HG03342 (cell line): Measurements from ENCODE around the gene NKX2-3.

Experiments
- ATAC-seq: cut with Tn5 transposase; IDR thresholded peaks from one replicate; pipeline ENCODE4 v1.9.1; 2021; ENCODE audit warnings: mild to moderate bottlenecking, moderate library complexity; ENCODE audit not compliant: unreplicated experiment

Gene NKX2-3

DNA sequence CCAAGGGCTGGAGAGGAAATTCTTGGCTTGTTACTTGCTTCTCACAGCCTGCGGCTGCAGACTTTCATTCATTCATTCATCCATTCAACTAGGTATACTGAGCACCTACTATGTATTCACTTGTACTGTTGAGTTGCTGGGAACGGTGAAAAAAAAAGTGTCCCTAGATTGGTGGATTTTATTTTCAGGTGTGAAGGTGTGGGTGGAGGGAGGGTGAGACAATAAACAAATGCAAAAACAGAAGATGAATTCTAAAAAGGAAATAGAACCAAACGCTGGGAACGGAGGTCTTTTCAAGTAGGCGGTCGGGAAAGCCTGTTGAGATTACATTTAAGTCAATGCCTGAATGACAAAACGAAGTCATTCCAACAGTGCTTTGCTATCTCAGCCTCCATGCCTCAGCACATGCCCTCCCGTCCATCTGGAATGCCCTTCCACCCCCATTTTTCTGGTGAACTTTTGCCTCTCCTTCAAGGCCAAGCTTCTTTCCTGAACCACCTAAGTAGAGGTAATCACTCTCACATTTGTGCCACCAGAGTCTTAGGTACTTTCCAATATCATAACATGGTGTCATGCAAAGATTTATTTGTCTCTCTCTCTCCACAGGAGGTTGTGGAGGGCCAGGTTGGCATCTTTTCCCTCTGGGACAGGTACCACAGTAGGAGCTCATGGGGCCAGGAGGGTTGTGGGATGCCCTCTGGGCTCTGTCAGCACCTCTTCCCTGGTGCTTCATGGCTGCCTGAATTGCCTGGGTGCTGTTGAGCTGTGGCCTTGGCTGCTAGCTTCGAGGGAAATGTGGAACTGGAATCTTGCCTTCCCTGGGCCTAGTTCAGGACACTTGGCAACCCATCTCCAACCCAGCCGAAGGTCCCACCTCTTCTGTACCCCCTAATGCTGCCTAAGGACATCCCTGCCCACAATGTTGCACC is 5.5 kb downstream of the NKX2-3 start:
- ATAC-seq, result no peak

DNA sequence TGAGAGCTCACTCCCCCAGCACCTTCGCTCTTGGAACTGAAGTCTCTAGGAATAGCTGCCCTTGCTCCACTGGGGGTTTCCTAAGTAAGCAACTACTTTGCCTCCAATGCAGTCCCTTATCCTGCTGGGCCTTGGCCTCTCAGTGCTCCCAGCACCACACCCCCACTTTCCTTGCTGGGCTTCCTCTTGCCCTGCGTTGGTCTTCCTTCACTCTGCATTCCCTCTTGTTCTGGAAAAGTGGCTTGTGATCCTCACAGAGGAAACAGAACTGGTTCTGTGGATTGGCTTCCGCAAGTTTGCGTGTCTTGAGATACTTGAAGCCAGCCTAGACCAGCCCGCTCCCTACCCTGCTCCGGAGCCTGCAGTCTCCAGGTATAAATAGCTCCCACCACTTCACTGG is 6.4 kb downstream of the NKX2-3 start:
- no peak for ATAC-seq

DNA sequence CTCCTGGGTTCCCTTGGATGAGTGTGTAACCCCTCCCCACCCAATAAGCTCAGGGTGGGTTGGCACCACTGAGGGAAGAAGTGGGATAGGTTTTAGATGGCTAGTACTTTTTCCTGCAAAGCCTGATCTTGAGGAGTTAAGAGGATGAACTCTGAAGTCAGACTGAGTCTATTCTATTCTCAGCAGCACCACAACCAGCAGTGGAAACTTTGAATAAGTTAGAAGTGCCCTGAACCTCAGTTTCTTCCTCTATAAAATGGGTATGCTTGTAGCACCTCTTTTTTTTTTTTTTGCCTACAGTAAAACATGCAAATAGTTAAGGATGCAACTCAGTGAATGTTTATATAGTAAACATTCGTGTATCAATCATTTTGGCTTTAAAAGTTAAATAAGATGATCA is 7.1 kb downstream of the NKX2-3 start:
- no peak for ATAC-seq

DNA sequence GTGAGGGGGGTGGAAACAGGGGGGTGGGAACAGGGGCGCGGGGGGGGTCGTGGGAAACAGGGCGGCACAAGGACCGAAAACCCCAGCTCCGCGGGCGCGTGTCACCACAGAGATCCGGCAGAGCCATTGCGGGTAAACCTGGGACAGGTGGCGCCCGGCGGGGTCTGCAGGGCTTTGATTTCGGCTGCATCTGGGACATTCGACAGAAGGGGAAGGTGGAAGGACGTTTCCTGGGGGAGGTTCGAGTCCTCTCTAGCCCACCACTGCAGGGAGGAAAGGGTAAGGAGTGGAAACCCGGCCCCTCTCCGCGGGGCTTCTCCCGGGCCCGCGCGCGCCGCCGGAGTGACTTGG is 7.5 kb downstream of the NKX2-3 start:
- ATAC-seq, result no peak

DNA sequence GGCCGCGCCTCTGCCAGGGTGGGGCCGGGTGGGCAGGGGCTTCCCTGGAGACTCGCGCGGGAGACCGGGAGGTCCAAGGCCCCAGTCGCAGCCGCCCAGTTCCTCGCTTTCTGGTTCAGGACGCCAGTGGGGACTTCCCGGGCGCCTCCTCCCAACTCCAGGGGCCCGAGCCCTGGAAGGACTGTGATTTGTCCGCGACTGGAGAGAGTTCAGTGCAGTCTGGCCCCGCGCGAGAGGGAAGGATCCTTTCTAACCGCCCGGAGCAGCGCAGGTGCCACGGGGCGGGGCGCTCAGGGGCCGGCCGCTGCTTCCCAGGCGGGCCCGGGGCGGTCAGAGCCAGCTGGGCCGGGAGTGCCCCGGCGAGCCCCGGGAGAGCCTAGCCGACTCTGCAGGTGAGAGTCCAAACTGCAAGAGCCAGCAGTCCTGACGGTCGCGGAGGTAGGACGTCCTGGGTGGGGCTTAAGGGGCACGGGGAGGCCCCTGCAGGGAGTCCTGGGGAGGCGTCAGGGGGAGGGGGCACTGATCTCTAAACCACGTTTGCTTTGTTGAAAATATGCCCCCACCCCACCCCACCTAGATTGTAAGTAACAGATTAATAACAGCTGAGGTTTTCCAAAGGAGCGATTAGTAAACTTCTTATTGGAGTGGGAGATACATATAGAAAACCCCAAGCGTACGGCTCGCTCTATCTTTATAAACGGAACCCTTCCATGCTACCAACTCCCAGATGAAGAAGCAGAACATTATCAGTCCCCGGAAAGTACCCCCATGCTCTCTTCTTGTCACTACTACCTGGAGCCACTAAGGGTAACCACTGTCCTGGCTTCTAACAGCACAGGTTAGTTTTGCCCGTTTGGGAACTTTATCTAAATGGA is 8.2 kb downstream of the NKX2-3 start:
- no peak for ATAC-seq

DNA sequence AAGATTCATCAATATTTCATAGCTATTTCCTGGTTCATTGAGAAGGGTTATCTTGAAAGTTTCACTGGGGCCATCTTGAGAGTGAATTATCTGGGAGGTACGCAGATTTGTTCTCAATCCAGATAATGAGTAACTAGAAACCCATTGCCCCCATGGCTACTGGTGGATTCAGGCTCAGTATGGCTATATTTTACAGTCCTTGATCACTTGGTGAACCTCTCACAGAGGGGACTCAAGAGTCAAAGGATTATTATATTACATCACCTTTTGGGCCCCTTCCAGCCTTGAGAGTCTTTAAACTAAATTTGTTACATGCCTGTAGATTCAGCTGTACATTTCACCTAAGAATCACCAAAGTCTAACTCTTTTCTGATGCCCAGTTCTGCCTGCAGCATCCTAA is 11.6 kb downstream of the NKX2-3 start:
- ATAC-seq, result no peak

DNA sequence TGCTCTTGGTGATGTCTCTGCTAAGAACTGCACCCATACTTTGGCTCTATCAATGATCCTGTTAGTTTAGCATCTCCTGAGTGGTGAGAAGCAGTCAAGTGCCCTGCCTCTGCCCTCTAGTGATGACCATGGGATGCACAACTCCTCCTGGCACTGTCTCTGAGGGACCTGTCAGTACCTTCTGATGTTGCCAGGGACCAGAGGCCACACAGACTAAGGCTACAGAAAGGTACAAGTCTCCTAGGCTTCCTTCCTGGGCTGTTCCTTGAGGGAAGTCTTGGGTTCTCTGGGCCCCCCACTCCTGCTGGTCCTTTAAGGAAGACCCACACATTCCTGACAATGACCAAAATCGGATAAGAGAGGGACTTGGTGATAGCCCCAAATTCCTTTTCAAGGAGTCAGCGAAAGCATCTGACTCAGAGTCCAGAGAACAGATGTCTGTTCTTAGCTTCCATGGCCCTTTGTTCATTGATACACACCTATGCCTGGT is 15.3 kb downstream of the NKX2-3 start:
- no peak for ATAC-seq

DNA sequence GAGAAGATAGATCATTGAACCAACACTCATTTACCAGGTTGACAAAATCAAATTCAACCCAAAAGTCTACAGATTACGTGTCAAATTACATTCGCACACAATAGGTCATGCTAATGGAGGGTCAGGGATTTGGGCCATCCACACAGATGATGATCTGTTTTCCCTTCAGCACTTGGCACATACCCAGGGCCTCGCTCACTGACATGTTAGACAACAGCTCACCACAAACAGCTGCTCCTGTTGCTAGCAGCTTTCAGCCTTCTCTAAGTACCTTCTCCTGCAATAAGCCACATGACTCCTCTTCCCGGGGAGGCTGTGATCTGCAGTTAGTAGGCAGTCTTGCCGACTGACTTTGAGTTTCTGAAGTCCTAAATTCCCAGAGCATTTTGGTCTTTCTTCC is 18.4 kb downstream of the NKX2-3 start:
- ATAC-seq, result no peak

DNA sequence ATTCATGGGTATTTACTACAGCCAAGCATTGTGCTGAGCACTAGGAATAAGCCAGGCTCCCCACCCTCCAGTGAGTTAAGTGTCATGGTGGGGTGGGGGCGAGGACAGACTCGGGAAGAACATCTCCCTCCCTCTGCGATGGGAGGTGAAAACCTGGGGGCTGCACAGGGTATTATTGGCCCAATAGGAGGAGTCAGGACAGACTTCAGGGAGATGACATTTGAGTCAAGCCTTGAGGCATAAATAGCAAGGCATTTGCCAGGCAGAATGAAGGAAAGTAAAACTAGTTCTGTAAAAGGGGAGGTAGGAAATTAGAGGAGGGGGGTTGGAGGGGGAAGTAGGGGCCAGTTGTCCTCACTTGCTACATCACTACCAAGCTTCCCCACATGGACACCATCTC is 18.9 kb downstream of the NKX2-3 start:
- ATAC-seq, result no peak

DNA sequence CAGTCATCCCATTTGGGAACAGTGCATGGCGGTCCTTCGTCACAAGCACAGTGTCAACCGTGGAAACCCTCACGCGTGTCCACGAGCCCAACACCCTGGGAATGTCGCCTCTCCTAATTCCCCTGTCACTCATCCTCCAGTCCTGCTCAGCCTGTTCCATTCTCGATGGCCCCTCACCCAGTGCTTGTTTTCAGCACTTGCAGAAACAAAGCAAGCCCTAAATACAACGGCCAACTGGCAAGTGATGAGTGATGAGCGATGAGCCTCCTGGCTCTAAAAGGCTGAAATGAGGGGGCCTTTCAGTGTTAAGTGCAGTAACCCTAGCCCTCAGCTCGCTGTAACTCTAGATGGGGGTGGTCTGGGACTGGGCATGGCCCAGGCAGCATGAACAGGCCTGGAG is 22.6 kb downstream of the NKX2-3 start:
- no peak for ATAC-seq

DNA sequence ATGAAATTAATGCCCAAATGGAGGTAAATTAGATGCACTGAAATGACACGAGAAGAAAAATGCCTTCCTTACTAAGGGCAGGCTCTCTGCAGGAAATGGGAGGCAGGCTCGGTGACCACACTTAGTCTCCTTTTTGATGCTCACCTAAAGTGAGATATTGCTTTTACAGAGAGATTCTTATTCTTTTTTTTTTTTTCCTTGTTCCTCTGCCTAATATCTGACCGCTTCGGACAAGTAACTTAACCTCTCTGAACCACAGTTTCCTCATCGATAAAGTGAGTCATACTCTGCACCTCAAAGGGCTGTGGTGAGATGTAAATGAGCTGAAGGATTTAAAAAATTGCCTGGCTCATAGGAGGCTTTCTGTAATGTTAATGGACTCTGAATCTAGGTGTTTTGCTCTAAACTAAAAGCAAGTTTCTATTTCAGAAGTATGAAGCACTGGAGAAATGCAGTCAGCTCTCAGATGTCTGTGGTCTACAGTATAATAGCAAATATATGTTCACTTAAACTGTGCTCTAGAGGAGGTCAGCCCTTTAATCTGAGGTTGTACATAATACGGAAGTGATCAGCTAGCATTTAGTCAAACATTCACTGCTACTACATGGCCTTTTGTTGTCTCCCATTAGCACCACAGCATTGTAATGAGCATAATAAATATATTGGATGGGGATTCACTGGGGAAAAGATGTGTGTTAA is 23.2 kb downstream of the NKX2-3 start:
- ATAC-seq, result peak; percentile 94

DNA sequence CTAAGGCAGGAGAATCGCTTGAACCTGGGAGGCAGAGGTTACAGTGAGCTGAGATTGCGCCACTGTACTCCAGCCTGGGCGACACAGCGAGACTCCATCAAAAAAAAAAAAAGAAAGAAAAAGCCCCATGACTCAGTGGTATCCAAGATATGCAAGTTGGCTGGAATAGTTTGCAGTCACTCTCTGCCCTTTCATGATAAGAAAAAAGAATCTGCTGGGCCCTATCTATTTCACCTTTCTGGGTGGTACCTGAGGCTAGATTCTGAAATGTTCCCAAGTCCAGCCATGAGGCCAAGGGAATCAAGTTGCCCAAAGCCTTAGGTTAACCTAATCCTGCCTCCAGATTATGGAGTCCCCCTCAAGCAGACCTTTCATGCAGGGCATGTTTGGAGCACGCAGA is 24.3 kb downstream of the NKX2-3 start:
- no peak for ATAC-seq

DNA sequence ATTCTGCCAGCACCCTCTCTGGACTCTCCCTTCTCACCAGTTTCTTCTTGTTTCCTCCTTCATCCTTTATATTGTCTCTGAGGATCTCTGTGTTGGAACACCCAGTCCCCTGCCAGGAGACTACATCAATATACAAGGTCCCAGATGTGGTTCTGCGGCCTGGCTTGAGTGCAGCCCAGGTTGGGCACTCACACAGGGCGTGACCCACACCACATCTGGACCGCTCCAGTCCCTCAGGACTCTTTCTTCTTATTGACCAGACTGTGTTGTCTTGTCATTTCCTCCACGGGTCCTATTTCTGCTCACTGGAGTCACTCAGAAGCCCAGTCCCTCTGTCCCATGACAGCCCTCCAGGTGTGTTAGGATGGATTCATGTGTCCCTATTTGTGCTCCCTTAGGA is 26.0 kb downstream of the NKX2-3 start:
- no peak for ATAC-seq

DNA sequence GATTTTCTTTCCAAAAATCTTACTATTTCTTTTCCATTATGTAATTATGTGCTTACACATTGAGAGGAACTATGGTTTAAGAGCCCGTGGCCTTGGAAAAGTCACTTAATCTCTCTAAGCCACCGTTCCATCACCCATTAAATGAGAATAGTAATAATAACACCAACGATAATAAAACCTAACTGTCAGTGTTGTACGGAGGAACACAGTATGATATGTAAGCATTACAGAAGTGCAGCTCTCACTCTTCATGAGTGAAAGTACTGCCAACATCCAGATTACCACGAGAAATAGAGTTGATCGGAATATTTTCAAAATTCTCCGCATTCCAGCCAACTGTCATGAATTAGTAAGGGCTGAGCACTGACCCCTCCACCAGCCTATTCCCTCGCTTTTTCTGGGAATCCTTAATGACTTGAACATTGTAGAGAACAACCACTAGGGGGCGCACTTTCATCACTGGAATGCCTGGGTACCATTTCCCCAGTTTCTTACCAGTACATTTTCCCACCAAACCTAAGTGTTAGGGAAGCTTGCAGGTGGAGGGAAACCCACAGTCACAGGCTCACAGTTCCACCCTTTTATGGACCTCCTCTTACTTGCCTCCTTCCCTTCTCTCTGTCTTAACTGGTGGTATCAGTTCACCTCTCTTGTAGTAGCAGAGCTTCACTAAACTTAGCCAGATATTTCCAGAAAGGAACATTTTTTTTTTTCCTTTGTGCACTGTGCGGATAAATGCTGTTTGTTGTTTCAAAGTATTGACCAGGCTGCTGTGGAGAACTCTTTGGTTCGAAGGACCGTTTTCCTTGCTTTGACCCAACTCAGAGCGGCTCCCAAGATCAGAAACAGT is 27.8 kb downstream of the NKX2-3 start:
- ATAC-seq, result no peak

DNA sequence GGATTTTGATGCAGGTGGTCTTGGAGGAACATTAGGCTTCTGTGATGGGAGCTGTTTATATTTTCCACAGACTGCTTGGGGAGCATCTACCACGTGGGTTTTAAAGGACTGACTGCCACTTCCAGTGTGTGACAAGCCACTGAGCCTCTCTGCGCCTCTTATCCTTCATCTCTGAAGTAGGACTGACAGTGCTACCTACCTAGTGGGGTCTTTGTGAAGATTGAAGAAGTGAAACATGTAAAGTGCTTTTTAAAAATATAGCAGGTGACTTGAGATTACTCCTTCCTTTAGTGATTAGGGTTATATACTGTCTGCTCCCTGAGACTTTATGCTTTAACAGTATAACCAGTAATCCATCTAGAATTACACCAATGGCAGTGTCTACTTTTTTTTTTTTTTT is 29.9 kb downstream of the NKX2-3 start:
- no peak for ATAC-seq

DNA sequence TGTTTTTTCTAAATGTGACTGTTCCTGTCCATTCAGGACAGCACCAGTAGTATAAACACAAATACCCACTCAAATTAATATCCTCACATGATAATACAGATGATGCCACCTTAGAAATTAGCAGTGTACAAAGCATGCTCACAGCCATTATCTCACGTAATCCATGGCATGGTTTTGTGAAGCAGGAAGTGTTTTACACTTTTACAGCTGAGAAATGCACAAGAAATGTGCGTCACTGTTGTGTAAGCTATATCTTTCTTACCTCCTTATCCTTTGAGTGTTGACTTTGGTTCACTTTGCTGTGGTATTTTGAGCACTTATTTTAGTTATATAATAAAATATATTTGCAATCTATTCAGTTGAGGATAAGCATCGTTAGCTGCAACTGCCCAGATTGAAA is 31.6 kb downstream of the NKX2-3 start:
- ATAC-seq, result no peak

DNA sequence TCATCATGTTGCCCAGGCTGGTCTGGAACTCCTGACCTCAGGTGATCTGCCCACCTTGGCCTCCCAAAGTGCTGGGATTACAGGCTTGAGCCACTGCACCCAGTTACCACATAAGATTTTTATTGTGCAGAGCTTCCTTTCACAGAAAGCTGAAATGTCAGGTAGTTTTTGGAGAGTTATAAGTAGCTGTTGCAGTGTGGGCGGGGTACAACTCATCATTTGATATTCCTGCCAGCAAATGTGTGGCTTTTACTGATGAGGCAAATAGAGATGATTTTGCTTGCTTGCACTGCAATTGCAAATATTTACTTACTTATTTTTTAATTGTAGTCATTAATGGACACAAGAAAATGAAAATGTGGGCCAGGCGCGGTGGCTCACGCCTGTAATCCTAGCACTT is 32.4 kb downstream of the NKX2-3 start:
- no peak for ATAC-seq

DNA sequence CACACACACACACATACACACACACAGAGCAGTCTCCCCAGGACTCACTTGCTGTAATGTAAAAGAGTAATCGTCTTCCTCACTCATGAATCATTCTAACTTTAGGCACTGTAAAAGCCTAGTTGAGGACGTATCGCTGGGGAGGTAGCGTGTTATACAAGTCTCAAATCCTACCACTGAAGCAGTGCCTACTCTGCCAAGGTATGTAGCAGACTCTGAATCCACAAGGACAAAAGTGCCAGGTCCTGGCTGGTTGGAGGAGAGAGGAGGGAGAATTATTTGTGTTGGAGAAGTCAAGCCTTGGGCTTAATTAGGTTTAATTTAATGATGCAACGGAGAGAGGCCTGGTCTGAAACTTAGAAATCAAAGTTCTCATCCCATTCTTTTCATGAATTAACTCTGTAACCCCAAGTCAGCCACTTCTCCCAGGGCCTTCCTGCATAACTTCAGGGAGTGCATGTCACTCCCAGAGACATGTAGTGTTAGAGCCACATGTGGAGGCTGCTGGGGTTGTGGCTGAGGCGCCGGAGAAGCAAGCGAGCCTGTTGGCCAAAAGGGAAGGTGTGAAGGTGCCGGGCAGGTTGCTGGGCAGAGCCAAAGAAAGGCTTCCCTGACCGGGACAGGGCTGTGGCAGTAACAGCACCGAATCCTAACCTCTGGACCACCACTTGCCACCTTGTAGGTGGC is 36.7 kb downstream of the NKX2-3 start:
- ATAC-seq, result no peak

DNA sequence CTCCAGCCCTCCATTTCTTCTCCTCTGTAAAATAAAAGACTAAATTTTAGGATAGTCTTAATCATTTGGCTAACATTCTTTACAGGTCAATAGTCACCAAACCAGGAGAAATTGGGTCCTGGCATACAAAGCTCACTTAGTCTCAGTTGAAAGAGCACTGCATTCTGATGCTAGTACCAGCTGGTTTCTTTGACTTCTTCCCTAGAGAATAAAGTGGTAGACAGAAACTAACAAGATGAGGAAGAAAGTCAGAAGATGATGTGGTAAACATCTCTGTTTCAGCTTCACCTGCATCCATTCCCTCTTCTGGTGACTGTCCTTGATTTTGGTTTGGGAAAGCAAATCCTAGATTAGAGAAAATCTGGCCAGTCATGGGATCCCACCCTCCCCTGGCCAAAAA is 37.2 kb downstream of the NKX2-3 start:
- no peak for ATAC-seq

DNA sequence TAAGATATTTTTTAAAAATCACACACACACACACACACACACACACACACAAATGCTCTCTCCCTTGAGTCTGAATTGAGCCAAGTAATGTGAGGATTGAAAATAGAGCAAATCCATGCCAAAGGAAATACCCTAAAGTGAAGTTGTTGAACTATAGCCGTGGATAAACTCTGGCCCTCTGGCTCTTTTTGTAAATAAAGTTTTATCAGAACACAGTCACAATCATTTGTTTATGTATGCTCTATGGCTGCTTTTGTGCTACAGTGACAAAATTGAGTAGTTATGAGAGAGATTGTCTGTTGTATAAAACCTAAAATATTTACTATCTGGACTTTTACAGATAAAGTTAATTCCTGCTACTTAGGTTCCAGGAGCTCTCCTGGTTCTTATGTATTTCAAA is 39.1 kb downstream of the NKX2-3 start:
- ATAC-seq, result no peak
